H9 (cell line): ENCODE results near the gene LSS. TPM values are rescaled to one million over a fixed set of nuclear protein-coding genes. Genes with fewer than 3 reads are reported as not detected.

Experiments
- DNase-seq: peaks from one replicate; pipeline ENCODE4 v3.0.0-alpha.2; 2017
- H2AFZ ChIP-seq: one replicate; pipeline ENCODE4 v1.6.1; 2013; ENCODE audit warnings: mild to moderate bottlenecking, low read length, control low read depth, moderate library complexity
- H2AK5ac ChIP-seq: 2 replicates; pipeline ENCODE4 v1.6.1; 2013; ENCODE audit warnings: low read length, control low read depth, mixed read lengths; ENCODE audit not compliant: insufficient read length
- H2BK120ac ChIP-seq: one replicate; pipeline ENCODE4 v1.6.1; 2013; ENCODE audit warnings: low read depth, mild to moderate bottlenecking, low read length, control low read depth, inconsistent platforms; ENCODE audit not compliant: poor library complexity, severe bottlenecking
- H2BK12ac ChIP-seq: 2 replicates; pipeline ENCODE4 v1.6.1; 2013; ENCODE audit warnings: low read length, control low read depth, mixed read lengths, low read depth; ENCODE audit not compliant: insufficient read length
- H2BK15ac ChIP-seq: 2 replicates; pipeline ENCODE4 v1.6.1; 2013; ENCODE audit warnings: low read depth, low read length, control low read depth
- H2BK20ac ChIP-seq: one replicate; pipeline ENCODE4 v1.6.1; 2013; ENCODE audit warnings: low read depth, mild to moderate bottlenecking, low read length, control low read depth, inconsistent platforms; ENCODE audit not compliant: poor library complexity, severe bottlenecking
- H2BK5ac ChIP-seq: 2 replicates; pipeline ENCODE4 v1.6.1; 2013; ENCODE audit warnings: low read length, control low read depth, mixed read lengths; ENCODE audit not compliant: insufficient read length
- H3K14ac ChIP-seq: 2 replicates; pipeline ENCODE4 v1.6.1; 2013; ENCODE audit warnings: low read length, control low read depth; ENCODE audit not compliant: insufficient read depth
- H3K18ac ChIP-seq: 2 replicates; pipeline ENCODE4 v1.6.1; 2013; ENCODE audit warnings: low read depth, mild to moderate bottlenecking, mixed read lengths, low read length, control low read depth; ENCODE audit not compliant: insufficient read length
- H3K23ac ChIP-seq: 2 replicates; pipeline ENCODE4 v1.6.1; 2013; ENCODE audit warnings: low read length, control low read depth, mixed read lengths, low read depth; ENCODE audit not compliant: insufficient read length
- H3K23me2 ChIP-seq: 2 replicates; pipeline ENCODE4 v1.6.1; 2013; ENCODE audit warnings: low read depth, mild to moderate bottlenecking, mixed read lengths, low read length, control low read depth; ENCODE audit not compliant: insufficient read length, poor library complexity, severe bottlenecking
- H3K27ac ChIP-seq: 2 replicates; pipeline ENCODE4 v1.5.1; 2013; ENCODE audit warnings: low read length, control low read depth, mixed read lengths, low read depth; ENCODE audit not compliant: insufficient read length
- H3K27me3 ChIP-seq: 2 replicates; pipeline ENCODE4 v1.6.1; 2013; ENCODE audit warnings: low read length, control low read depth, inconsistent platforms; ENCODE audit not compliant: insufficient read depth
- H3K4ac ChIP-seq: 2 replicates; pipeline ENCODE4 v1.6.1; 2013; ENCODE audit warnings: low read depth, mild to moderate bottlenecking, control low read depth, inconsistent platforms, low read length, moderate library complexity
- H3K4me1 ChIP-seq: 2 replicates; pipeline ENCODE4 v1.6.1; 2013; ENCODE audit warnings: low read length, control low read depth, inconsistent platforms; ENCODE audit not compliant: insufficient read depth
- H3K4me2 ChIP-seq: 2 replicates; pipeline ENCODE4 v1.6.1; 2013; ENCODE audit warnings: low read length, control low read depth, mixed read lengths; ENCODE audit not compliant: insufficient read length, insufficient read depth
- H3K56ac ChIP-seq: 2 replicates; pipeline ENCODE4 v1.6.1; 2013; ENCODE audit warnings: low read depth, mild to moderate bottlenecking, mixed read lengths, low read length, control low read depth; ENCODE audit not compliant: insufficient read length
- H3K79me1 ChIP-seq: 2 replicates; pipeline ENCODE4 v1.6.1; 2013; ENCODE audit warnings: low read depth, mild to moderate bottlenecking, moderate library complexity, low read length, control low read depth, inconsistent platforms; ENCODE audit not compliant: insufficient read depth, poor library complexity, severe bottlenecking
- H3K79me2 ChIP-seq: 2 replicates; pipeline ENCODE4 v1.6.1; 2013; ENCODE audit warnings: low read length, control low read depth, inconsistent platforms; ENCODE audit not compliant: insufficient read depth
- H3K9ac ChIP-seq: 2 replicates; pipeline ENCODE4 v1.6.1; 2013; ENCODE audit warnings: low read length, control low read depth, mixed read lengths; ENCODE audit not compliant: insufficient read length; ENCODE audit errors: extremely low read depth
- H3K9me3 ChIP-seq: one replicate; pipeline ENCODE4 v1.6.1; 2013; ENCODE audit warnings: low read depth, low read length, inconsistent platforms; ENCODE audit not compliant: control insufficient read depth
- H3T11ph ChIP-seq: one replicate; pipeline ENCODE4 v1.6.1; 2013; ENCODE audit warnings: mild to moderate bottlenecking, low read length, control low read depth, inconsistent platforms
- H4K20me1 ChIP-seq: one replicate; pipeline ENCODE4 v1.6.1; 2013; ENCODE audit not compliant: control insufficient read depth, insufficient read length, insufficient read depth
- H4K5ac ChIP-seq: 2 replicates; pipeline ENCODE4 v1.6.1; 2013; ENCODE audit warnings: low read depth, mild to moderate bottlenecking, mixed read lengths, low read length, control low read depth; ENCODE audit not compliant: insufficient read length
- H4K8ac ChIP-seq: replicated peaks from 2 replicates; pipeline ENCODE4 v1.6.1; 2013; ENCODE audit warnings: low read length, control low read depth, mixed read lengths, low read depth; ENCODE audit not compliant: insufficient read length
- H4K91ac ChIP-seq: 2 replicates; pipeline ENCODE4 v1.6.1; 2013; ENCODE audit warnings: low read depth, mild to moderate bottlenecking, moderate library complexity, mixed read lengths, low read length, control low read depth; ENCODE audit not compliant: insufficient read length
- H3K27ac Mint-ChIP-seq, 3 experiments: 2 replicates in 2 of 3; 3 replicates in 1 of 3; pipeline ENCODE4 v1.8.0; 2020 to 2021; ENCODE audit warnings: mixed read lengths in 3 of 3, mild to moderate bottlenecking in 1 of 3, moderate library complexity in 1 of 3
- H3K27me3 Mint-ChIP-seq: 2 replicates; pipeline ENCODE4 v1.8.0; 2021; ENCODE audit warnings: low read depth, mild to moderate bottlenecking, moderate library complexity, mixed read lengths
- H3K36me3 Mint-ChIP-seq, 3 experiments: 2 replicates in 2 of 3; 3 replicates in 1 of 3; pipeline ENCODE4 v1.8.0; 2020 to 2021; ENCODE audit warnings: low read depth in 3 of 3, mixed read lengths in 3 of 3; ENCODE audit not compliant: insufficient read depth in 1 of 3
- H3K4me1 Mint-ChIP-seq, 2 experiments: 2 replicates each; pipeline ENCODE4 v1.8.0; 2020; ENCODE audit warnings: mixed read lengths in 2 of 2
- H3K4me3 Mint-ChIP-seq, 2 experiments: 2 replicates in 1 of 2; 3 replicates in 1 of 2; pipeline ENCODE4 v1.8.0; 2020 to 2021; ENCODE audit warnings: mild to moderate bottlenecking in 2 of 2, mixed read lengths in 2 of 2, moderate library complexity in 1 of 2
- H3K9me3 Mint-ChIP-seq, 2 experiments: 2 replicates in 1 of 2; 3 replicates in 1 of 2; pipeline ENCODE4 v1.8.0; 2020; ENCODE audit warnings: mild to moderate bottlenecking in 2 of 2, mixed read lengths in 2 of 2, moderate library complexity in 1 of 2
- WGBS: extraction: QIAGEN DNeasy Blood & Tissue Kit; methylation state at CpG from one replicate; pipeline ENCODE4 v1.1.7; 2013; ENCODE audit warnings: missing lambda C conversion rate, low lambda C conversion rate, mixed read lengths; ENCODE audit not compliant: insufficient read length; ENCODE audit errors: extremely low coverage; 5-methylcytosine and 5-hydroxymethylcytosine counted together
- total RNA-seq: library from RNA; stranded (reverse); gene quantifications from 2 replicates; pipeline ENCODE4 v1.2.1, GENCODE V29; 2021
- TF ChIP-seq, protein P1 (sequence below): fragments of 200-600 bp; sonication (generic); conservative IDR thresholded peaks from 3 replicates; pipeline ENCODE4 v1.8.0; 2021; ENCODE audit warnings: antibody characterized with exemption, mild to moderate bottlenecking

LSS gene
- total RNA-seq, 1 experiment from 2014 or later, result 69.2 TPM

DNA sequence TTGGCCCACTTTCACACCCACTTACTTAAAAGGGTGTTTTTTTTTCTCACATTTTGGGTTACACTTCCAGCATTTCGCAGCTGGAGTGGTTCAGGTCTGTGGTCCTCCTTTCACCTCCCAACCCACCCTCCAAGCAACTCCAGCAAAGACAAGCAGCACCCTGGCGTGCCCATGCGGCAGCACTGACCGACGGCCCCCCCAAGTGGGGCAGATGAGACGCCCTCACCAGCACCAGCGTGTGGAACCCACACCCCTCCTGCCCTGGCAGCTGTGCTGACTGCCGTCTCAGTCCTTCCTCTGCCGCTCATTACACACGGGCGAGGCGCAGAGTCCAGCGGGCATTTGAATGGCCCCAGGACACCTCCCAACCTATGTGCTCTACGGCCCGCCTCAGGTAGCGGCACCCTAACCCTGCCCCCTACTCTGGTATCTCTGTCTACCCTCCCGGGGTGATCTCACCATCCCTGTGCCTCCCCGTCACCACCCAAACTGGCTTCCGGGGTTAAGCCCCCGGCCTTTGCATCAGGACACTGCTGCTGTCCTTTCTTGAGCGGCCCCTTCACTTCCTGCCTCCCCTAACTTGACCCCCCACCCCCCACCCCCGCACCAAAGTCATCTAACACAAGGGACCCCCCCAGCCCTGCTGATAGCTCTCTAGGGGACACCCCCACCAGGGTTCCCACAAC lies 10.9 kb downstream of the LSS start:
- Histone ChIP-seq H4K8ac (no peak overlapping the region), H2AFZ (no peak overlapping the region), H3K27ac (no peak overlapping the region), H3K14ac (no peak overlapping the region), H2BK120ac (no peak overlapping the region), H2AK5ac (no peak overlapping the region), H3K79me2 (peaks cover 14% of the 10 kb centered on the region; the same call in 1 of the 2 replicates), H3K23ac (no peak overlapping the region), H3K27me3 (no peaks in the 10 kb centered on the region), H3K56ac (no peak overlapping the region), H3K23me2 (no peaks in the 10 kb centered on the region), H3K18ac (no peak overlapping the region), H3K4me2 (no peak overlapping the region), H4K91ac (no peak overlapping the region), H3K79me1 (no peaks in the 10 kb centered on the region), H3K4me1 (no peaks in the 10 kb centered on the region), H2BK20ac (no peak overlapping the region), H3T11ph (no peak overlapping the region), H2BK15ac (no peak overlapping the region), H2BK5ac (no peak overlapping the region), H3K4ac (no peak overlapping the region), H4K20me1 (no peaks in the 10 kb centered on the region), H2BK12ac (no peak overlapping the region), H4K5ac (no peak overlapping the region), H3K9me3 (no peaks in the 10 kb centered on the region), H3K9ac (no peak overlapping the region)
- Mint-ChIP-seq H3K27me3 (no peaks in the 10 kb centered on the region), H3K36me3 (peaks cover 25 to 57% (median 41%) of the 10 kb centered on the region in 3 experiments), H3K9me3 (no peaks in the 10 kb centered on the region), H3K4me1 (no peaks in the 10 kb centered on the region), H3K4me3 (no peak overlapping the region; a peak in 1 of 5 replicates), H3K27ac (peak overlapping the region in 2 of 3 experiments; percentile 77 to 94; a peak in 6 of 7 replicates)
- WGBS, result no CpG with 5 or more reads among the region's 22 CpGs
- TF ChIP-seq, protein P1, sequence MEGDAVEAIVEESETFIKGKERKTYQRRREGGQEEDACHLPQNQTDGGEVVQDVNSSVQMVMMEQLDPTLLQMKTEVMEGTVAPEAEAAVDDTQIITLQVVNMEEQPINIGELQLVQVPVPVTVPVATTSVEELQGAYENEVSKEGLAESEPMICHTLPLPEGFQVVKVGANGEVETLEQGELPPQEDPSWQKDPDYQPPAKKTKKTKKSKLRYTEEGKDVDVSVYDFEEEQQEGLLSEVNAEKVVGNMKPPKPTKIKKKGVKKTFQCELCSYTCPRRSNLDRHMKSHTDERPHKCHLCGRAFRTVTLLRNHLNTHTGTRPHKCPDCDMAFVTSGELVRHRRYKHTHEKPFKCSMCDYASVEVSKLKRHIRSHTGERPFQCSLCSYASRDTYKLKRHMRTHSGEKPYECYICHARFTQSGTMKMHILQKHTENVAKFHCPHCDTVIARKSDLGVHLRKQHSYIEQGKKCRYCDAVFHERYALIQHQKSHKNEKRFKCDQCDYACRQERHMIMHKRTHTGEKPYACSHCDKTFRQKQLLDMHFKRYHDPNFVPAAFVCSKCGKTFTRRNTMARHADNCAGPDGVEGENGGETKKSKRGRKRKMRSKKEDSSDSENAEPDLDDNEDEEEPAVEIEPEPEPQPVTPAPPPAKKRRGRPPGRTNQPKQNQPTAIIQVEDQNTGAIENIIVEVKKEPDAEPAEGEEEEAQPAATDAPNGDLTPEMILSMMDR, result no peak
- no peak for DNase-seq
